Stimulated activated CD4-positive, alpha-beta T cell treated with anti-CD3 and anti-CD28 coated beads, Interleukin-12 subunit alpha, Interleukin-12 subunit beta, amount 100 ng/mL, for 4 hours (primary cell): ENCODE results near the gene LBHD2.
A peak's percentile ranks its signal among the peaks of the same experiment; 100 is the strongest.

ENCODE experiments used
- DNase-seq: peaks from one replicate; pipeline ENCODE4 v3.0.0-alpha.2; 2020

LBHD2 gene

DNA sequence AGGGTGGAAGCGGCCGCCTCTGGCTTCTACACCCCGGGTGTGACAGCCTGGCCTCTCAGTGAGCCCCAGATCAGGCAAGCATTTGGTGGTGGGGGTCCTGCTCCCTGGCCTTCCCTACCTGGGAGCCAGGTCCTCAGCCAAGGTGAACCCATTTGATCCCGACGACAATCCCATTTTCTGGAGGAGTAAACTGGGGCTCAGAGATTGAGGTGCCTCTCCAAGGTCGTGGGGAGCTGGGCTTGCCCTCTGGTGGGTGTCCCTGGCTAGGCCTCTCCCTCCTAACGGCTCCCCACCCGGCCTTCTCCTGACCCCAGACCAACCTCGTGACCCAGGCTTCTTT lies 7.8 kb downstream of the LBHD2 start:
- DNase-seq = no peak

DNA sequence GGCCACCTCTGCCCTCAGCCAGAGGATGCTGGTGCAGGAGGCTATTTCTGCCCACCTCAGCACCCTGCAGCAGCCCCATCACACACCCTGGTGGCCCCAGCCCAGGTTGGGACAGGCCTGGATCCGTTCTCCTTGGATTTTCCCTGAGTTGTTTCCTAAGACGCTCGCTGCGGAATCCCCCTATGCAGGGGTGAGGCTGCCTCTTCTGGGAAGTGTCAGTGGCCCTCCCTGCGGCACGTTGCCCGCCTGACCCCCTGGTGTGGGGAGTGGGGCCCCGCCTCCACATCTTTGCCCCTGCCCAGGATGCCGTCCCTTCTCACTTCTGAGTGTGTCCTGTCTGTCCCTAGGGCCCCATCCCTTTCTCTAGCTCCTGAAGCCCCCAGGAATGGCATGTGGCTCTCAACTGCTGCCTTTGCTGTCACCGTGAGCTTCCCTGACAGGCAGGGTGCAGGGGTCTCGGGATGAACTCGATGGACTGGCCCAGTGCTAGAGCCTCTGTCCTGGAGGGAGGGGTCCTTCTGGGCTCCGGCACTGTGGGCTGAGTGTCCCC lies 9.9 kb downstream of the LBHD2 start:
- DNase-seq = no peak

DNA sequence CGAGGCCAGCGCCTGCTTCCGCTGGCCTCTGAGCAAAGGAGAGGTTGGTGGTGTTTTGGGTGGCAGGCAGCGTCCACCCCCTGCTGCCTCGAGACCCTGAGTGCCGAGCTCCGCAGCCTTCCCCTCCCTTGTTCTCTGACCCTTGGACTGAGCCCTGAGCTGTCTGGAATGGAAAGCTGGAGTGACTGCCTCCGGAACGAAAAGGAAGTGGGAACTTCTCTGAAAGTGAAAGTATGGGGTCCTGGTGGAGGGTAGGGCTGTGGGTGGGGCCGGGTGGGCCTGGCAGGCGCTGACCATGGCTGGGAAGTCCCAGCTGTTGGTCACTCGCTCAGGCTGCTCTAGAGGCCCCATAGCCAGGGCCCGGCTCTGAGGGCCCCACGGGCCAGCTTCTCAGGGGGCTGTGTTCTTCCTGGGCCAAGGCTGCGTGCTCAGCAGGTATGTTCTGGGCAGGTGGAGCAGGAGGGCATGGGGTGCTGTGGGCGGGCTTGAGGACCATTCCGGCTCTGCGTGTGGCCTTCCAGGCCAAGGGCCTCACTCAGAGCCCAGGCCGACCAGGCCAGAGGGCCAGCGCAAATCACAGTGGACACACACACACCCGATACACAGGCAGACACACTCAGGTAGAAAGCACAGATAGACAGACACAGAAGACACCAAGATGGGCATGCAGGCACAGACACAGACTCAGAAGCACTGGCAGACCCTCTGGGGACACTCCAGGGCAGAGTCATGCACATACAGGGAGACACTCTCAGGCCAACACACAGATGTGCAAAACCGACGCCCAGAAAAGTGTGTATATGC lies 10.6 kb downstream of the LBHD2 start, which contains the start of gene EXOC3L4:
Gene EXOC3L4, plus strand, starts transcription at position 320 of the 804 bp plus-strand sequence. CDS start 5,495 bp downstream, outside the sequence.
- no peak for DNase-seq

DNA sequence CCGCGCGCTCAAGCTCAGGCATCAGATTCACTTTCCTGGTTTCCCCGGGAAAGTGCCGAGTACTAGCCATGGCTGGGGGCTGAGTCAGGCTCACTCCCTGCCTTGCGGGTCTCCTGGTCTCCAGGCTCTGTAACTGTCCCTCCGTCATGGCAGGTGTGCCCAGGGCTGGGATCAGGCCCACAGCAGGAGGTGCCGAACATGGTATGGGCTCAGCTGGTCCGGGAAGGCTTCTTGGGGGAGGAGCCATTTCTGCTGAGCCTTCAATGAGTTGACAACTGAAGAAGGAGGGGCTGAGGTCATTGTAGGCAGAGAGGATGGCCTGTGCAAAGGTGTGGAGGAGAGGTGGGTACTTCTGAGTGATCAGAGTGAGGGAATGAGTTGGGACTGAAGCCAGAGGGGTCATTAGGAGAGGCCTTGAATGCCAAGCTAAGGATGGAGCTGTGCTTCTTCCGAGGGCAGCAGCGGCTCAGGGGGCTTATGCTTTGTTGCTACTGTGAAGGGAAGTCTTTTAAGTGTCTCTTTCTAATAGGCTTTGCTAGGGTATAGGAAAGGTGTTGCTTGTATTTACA lies 11.3 kb downstream of the LBHD2 start:
- no peak for DNase-seq

DNA sequence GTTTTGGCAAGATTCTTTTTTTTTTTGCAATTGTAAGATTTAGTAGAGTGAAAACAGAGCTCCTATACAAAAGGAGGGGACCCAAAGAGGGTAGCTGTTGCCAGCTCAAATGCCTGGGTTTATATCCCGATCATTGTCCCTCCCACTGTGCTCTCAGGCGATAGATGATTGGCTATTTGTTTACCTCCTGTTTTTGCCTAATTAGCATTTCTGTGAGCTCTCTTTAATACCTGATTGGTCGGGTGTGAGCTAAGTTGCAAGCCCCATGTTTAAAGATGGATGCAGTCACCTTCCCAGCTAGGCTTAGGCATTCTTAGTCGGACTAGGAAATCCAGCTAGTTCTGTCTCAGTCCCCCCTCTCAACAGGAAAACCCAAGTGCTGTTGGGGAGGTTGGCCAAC lies 12.4 kb downstream of the LBHD2 start:
- DNase-seq = no peak

DNA sequence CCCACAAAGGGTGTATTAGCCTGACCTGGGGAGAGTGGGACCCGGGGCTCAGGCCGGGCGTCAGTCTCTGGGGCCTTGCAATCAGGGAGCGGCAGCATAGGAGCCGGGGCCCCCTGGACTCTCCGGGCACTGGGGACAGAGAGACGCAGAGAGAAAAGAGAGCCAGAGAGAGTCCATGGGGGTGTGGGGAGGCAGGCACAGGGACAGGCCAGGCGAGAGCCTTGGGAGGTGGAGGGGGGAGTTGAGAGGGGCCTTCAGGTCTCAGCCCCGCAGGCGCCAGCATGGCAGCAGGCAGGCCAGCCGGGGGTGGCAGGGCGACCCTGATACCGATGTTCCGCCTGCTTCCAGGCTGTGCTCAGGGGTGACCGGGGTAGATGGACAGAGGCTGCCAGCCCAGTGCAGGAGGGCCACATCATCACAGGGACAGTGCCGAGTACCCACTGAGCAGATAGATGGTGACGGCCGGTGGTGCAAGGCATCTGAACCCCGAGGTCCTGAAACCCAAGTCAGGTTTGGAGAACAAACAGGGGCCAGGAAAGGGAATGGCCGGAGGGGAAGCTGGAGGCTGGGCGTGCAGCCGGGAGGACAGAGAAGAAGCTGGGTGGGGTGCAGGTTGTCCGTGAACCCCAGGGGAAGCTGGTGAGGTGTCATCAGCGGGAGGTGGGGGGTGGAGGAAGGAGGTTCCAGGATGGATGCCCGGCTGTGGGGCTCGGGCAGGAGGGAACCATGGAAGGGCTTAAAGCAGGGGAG lies 13.4 kb downstream of the LBHD2 start:
- no peak for DNase-seq

DNA sequence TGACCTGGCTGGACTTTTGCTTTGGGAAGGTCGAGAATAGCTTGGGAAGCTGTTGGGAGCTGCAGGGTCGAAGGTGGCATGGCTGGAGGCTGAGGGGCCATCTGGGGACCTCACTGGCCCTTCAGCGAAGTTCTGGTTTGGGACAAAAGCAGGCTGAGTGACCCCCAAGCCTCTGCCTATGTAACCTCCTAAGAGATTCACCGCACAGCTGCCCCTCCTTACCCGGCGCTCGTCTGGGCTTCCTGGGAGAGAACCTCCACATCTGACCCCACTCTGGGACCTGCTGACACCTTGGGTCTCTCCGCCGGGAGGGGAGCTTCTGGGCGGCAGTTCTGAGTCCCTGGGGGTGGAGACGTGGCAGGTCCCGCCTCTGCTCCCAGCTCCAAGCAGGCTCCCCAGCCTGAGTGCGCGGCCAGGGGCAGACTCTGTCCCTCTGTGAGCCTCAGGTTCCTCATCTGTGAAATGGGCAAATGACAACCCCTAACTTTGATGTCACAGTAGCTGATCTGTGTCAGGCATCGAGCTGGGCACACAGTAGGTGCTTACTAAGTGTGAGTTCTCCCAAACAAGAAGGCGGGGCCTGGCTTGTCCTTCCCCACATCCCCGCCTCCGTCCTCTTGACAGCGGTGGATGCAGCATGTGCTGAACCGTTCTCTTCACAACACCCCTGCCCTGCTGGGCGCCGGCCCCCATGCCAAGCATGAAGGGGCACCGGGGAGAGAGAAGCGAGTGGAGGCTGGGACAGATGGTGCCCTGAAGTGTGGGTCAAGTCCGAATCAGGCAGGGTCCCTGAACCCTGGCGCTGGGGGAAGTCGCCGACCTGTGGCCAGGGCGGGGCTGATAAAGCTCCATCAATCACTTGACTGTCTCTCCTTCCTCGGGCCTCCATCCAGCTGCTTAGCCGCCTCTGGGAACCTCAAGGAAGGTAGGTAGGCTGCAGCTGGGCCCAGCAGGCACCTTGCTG lies 14.3 kb downstream of the LBHD2 start:
- no peak for DNase-seq

DNA sequence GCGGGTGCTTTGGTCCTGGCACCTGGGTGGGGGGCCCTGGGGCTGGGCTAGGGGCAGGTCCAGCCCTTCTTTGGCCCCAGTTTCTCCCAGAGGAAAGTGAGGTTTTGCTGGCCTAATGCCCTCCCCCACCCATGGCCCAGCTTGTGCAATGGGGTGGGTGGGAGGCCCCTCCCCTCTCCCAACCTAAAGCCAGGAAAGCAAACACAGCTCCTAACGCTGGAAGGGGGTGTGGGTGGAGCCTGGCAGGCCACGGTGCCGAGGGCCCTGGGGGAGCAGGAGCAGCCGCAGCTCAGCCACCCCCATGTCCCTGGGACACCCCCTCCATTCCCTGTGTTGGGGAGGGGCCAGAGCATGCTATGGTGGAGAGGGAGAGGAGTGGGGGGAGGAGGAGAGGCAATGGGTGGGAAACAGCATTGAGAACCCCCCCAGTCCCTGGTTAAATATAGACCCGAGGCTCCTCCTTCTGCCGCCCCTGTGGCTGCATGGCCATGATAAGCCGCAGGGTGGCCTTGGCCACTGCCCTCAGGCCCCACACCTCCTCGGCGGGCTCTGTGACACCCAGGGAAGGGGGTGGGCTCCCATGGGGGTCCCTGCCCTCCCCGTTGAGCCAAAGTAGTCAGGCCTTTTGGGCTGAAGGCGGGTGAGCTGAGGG lies 15.2 kb downstream of the LBHD2 start:
- DNase-seq = no peak

DNA sequence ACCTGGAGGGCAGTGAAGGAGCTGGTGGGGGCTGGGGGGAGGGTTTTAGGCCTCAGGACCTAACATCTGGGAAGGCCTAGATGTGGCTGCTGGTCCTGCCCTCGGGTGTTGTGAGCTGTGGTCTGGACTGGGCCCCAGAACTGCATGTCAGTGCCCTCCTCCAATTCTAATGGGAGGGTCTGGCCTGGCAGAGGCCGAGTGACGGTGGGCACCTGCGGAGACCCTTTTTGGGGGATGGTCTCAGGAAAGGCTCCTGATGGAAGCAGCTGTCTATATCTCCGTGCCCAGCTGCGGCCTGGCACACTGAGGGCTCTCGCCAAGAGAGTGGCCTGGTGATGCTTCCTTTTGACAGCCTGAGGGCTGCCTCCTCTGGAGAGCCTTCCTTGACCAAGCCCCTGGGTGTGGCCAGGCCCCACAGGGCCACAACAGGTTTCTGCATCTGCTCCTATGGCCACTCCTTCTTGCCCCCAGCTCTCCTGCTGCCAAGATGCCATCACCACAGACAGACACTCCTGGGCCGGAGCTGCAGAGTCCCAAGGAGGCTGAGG lies 15.8 kb downstream of the LBHD2 start:
- DNase-seq = no peak

DNA sequence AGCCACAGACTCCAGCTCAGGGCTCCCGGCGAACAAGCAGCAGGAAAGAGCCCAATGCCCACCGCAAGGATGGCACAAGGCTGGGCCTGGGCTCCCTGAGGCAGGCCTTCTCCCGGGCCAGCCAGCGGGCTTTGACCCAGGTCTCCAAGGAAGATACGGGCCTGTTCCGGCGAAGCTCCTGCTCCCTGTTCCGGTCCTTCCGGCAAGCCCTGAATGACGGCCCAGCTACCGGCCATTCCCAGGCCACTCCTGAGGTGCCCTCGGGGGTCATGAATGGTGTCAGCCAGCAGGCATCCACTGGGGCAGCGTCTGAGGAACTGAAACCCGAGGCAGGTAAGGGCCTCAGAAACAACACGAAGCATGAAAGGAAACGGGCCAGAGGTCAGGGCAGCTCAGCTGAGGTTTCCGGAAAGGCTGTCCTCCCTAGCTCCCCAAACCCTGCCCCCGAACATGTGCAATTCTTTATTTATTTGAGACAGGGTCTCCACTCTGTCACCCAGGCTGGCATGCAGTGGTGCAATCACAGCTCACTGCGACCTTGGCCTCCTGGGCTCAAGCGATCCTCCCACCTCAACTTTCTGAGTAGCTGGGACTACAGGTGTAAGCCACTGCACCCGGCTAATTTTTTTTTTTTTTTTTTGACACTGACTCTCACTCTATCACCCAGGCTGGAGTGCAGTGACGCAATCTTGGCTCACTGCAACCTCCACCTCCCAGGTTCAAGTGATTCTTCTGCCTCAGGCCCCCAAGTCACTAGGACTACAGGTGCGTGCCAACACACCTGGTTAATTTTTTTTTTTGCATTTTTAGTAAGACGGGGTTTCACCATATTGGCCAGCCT lies 16.5 kb downstream of the LBHD2 start:
- no peak for DNase-seq

DNA sequence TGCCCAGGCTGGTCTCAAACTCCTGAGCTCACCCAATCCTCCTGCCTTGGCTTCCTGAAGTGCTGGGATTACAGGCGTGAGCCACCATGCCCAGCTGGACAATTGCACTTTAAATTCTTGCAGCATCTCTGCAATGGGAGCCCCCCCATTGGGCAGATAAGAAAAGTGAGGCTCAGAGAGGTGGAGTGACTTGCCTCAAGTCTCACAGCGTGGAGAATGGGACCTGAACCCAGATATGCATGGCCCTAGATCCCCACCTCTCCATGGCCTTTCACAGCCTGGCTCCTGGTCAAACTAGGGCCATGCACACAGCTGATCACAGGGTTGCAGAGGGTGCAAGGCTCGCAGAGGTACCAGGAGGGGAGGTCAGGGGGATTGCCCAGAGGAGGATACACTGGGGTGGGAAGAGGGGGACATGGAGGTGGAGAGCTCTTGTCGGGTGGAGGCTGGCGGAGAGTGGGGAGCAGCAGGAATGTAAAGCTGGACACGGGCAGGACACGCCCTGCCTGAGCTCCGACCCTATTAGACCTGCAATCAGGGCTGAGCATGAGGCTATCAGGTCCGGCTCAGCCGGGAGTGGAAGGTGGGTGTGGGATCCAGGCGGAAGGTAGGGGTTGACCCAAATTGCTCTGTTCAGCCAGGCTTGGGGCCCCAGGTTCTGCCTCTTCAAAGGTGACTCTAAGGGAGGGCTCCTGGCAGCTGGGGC lies 17.4 kb downstream of the LBHD2 start:
- no peak for DNase-seq

DNA sequence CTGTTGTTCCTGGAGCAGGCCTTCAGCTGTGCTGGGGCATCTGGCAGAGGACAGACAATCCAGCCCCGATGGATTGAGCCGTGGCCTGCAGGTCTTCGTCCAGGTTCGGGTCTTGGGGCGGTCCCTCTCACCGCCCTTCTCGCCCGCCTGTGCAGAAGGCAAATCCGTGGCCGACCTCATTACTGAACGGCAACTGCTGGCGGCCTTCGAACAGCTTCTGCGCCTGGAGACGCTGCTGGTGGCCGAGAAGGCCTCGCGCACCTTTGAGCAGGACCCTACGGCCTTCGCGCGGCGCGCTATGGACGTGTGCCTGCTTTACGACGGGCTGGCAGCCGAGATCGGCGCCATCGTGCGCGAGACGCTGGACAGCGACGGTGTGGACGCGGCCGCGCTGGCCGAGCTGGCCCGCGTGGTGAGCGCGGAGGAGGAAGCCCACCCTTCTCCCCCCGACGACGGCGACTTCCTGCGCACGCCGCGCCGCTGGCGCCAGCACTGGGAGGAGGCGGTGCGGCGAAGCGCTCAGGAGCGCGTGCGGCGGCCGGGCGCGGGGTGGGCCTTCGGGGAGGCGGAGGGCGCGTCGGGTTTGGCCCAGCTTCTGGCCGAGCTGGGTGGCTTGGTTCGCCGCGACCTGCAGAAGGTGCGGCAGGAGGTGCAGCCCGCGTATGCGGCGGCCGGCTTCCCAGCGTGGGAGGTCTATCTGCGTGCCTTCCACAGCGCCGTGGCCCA lies 18.1 kb downstream of the LBHD2 start:
- no peak for DNase-seq

DNA sequence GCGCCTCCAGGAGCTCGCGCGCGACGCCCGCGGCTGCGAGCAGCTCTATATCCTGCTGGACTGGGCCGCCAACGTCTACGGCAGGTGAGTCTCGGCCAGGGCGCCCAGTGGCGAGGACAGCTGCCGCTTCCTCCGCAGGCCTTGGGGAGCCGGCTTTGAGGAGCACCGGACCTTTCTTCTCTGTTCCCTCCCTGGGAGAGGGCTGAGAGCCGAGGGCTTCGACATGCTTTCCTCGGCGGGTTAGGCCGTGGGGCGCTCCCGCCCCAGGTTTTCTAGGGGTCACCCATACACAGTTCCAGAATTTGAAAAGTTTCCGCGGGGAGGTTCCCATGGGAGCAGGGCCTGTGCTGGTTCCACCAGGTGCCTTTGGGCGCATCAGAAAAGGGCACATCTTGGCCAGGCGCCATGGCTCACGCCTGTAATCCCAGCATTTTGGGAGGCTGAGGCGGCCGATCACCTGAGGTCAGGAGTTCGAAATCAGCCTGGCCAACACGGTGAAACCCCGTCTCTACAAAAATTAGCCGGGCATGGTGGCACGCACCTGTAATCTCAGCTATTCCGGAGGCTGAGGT lies 18.8 kb downstream of the LBHD2 start:
- DNase-seq = no peak

DNA sequence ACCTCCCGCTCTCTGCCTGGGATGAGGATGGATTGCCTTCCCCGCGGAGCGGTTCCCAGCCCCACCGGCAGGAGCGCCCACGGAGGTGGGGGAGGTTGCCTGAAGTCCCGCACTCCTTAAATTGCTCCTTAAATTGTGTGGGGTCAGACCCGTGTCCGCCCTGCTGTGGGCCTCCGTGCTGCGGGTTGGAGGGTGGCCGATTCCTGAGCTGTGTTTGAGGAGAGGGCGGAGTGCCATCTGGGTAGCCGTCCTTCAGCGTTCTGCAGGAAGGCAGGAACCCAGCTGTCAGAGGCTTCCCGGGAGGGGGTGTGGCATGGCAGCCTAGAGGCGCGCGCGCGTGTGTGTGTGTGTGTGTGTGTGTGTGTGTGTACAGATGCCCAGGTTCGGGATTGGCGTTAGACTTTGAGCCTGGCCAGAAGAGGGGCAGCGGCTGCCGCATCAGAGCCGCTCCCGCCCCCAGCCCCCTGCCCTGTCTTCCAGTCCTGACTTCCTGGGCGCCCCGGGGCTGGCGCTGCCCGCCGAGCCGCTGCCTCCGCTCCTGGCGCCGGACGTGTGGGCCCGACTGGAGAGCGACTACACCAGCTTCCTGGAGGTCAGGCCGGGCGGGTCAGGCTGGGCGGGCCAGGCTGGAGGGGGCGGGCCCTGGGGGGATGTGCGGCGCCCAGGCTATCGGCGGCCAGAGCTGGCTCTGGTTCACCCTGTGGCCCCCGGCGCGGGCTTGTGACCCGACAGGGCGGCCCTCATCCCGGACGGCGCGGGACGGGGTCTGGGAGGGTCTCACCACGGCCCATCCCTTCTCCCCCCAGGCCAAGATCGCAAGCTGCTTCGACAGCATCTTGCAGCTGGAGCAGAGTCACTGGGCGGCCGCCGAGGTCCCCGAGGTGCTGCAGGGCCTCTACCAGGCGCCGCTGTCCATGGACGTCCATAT lies 19.7 kb downstream of the LBHD2 start:
- DNase-seq = no peak

DNA sequence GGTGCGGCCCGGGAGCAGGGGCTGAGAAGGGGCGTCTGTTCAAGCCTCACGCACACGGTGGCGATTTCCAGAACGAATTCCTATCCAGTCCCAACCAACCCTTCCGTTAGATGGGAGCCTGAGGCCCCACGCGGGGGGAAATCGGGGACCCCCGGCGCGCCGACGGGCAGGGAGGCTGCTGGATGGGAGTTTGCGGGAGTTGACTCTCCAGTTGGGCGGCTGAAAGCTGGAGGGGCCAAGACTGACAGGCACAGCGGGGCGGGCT lies 20.3 kb downstream of the LBHD2 start:
- no peak for DNase-seq

DNA sequence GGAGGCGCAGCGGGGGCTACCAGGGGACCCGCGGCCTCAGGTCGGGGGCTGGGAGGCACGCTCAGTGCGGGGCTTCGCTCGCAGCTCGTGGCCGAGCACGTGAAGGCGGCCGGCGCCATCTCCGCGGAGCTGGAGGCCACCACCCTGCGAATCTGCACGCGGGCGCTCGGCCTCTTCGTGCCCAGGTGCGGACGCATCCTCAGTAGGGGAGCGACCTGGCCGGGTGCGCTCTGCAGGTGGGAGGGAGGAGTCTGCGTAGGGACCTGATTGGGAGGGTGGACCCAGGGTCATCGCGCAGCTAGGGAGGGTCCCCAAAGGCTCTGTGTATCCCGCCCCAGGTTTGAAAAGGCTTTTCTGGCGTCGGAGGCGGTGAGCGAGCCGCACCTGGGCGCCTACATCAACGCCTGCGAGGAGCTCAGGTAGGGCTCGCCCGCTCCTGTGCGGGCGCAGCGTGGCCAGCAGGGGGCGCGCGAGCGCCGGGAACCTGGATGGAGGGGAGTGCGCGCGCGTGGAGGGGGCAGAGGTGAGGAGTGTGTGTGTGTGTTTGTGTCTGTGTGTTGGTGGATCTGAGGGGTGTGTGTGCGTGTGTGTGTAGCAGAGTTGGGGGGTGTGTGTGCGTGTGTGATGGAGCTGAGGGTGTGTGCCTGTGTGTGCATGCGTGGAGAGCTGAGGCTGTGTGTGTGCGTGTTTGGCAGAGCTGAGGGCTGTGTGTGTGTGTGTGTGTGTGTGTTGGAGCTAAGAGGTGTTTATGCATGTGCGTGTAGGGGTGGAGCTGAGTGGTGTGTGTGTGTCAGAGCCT lies 20.8 kb downstream of the LBHD2 start:
- peak; percentile 74 for DNase-seq

DNA sequence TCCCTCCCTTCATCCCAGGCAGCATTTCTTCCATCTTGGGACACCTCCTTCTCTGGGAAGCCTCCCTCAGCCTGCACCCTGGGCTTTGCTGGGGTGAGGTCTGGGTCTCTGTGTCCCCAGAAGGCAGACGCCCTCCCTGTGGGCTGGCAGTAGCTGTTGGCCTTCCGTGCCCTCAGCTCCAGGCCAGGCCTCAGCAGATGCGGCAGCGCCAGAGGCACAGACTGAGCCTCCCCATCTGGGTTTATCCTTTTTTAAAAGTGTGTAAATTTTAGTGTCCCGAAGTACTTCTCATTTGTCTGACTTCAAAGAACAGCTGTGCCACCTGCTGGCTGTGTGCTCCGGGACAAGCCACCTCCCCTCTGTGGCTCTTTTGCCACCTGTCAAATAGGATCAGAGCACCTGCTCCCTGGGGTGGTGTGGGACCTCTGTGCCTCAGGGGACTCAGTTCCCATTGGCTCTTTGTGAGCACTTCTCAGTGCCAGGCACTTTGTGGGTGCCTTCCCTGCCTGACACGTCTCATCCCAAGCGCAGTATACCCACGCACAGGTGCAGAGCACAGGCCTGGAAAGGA lies 21.7 kb downstream of the LBHD2 start:
- no peak for DNase-seq
